Testis (tissue), 3 donors: ENCODE results near the gene SLC7A6. TPM values are rescaled to one million over a fixed set of nuclear protein-coding genes. Genes with fewer than 3 reads are reported as not detected.

Experiments
- DNase-seq: peaks from one replicate; pipeline ENCODE4 v3.0.0-alpha.2; 2019
- H3K27ac ChIP-seq, 2 donors: fragments of 200-600 bp; sonication (generic); one replicate each; pipeline ENCODE4 v1.5.1; 2019
- H3K27me3 ChIP-seq: fragments of 200-600 bp; sonication (generic); one replicate; pipeline ENCODE4 v1.5.1; 2019
- H3K36me3 ChIP-seq: fragments of 200-600 bp; sonication (generic); one replicate; pipeline ENCODE4 v1.5.1; 2017; ENCODE audit warnings: low read depth; ENCODE audit errors: missing control alignments
- H3K4me1 ChIP-seq: fragments of 200-600 bp; sonication (generic); one replicate; pipeline ENCODE4 v1.5.1; 2019
- H3K4me3 ChIP-seq, 2 donors: fragments of 200-600 bp; sonication (generic); one replicate each; pipeline ENCODE4 v1.5.1; 2017 to 2019
- H3K9me3 ChIP-seq: fragments of 200-600 bp; sonication (generic); one replicate; pipeline ENCODE4 v1.5.1; 2017
- POLR2A ChIP-seq: fragments of 450-650 bp; IDR thresholded peaks from one replicate; pipeline ENCODE4 v1.6.1; 2017; ENCODE audit warnings: antibody characterized with exemption, mild to moderate bottlenecking, moderate library complexity
- WGBS, 2 donors: methylation state at CpG; one replicate each; pipeline ENCODE4 v1.1.5; 2018; 5-methylcytosine and 5-hydroxymethylcytosine counted together
- intact Hi-C: fragments of 100-400 bp; cut with DNase I; formaldehyde crosslinking; loops from one replicate; pipeline ENCODE4 v1.15.1; 2023; ENCODE audit warnings: low total_unique reads
- polyA plus RNA-seq: library from polyadenylated mRNA; stranded (reverse); fragments of 350-450 nt; fragmentation: Illumina TruSeq; extraction: RNeasy Lipid Tissue Mini Kit (QIAGEN cat#74804); gene quantifications from one replicate; pipeline ENCODE4 v1.2.3, GENCODE V29; 2014; ENCODE audit warnings: low read depth, low replicate concordance; ENCODE audit not compliant: insufficient read depth
- total RNA-seq, 2 donors: library from RNA; depleted of rRNA; stranded (reverse); fragments of >200 nt; gene quantifications; one replicate each; pipeline ENCODE4 v1.2.3, GENCODE V29; 2016
- TF ChIP-seq, protein P1 (sequence below), 3 experiments: fragments of 450-650 bp in 2 of 3; fragments of 200-600 bp in 1 of 3; sonication (generic) in 1 of 3; IDR thresholded peaks; one replicate each; pipeline ENCODE4 v1.5.1; 2016 to 2019; ENCODE audit warnings: antibody characterized with exemption in 3 of 3, mild to moderate bottlenecking in 2 of 3, moderate library complexity in 1 of 3

Gene SLC7A6
- total and polyA plus RNA-seq, 3 donors from 2014 or later, result 28.6 to 48.6 (median 42.2) TPM

DNA sequence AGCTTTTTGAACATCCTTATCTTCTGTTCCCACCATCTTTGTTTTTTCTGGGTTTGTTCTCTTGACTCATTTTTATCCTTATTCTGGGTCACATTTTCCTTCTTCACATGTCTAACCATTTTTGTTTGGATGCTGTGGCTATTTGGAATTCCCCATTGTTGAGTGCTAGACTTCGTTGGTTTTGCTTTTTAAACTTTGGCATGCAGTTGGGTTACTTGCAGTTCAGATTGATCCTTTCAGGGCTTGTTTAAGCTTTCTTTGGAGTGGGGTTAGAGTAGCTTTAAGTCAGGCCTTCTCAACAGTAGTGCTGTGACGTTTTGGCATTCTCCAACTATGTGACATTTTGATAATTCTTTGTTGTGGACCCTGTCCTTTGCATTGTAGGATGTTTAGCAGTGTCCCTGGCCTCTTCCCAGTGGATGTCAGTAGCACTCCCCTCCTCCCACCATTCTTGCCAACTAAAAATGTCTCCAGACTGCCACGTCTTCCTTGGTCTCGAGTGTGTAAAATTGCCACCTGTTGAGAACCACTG is 67.6 kb downstream of the SLC7A6 start:
- TF ChIP-seq, protein P1, sequence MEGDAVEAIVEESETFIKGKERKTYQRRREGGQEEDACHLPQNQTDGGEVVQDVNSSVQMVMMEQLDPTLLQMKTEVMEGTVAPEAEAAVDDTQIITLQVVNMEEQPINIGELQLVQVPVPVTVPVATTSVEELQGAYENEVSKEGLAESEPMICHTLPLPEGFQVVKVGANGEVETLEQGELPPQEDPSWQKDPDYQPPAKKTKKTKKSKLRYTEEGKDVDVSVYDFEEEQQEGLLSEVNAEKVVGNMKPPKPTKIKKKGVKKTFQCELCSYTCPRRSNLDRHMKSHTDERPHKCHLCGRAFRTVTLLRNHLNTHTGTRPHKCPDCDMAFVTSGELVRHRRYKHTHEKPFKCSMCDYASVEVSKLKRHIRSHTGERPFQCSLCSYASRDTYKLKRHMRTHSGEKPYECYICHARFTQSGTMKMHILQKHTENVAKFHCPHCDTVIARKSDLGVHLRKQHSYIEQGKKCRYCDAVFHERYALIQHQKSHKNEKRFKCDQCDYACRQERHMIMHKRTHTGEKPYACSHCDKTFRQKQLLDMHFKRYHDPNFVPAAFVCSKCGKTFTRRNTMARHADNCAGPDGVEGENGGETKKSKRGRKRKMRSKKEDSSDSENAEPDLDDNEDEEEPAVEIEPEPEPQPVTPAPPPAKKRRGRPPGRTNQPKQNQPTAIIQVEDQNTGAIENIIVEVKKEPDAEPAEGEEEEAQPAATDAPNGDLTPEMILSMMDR (IDR thresholded peaks at IDR 0.05), result no peak
- TF ChIP-seq POLR2A, result no peak
- no peaks in the 10 kb centered on the region for H3K36me3 ChIP-seq

DNA sequence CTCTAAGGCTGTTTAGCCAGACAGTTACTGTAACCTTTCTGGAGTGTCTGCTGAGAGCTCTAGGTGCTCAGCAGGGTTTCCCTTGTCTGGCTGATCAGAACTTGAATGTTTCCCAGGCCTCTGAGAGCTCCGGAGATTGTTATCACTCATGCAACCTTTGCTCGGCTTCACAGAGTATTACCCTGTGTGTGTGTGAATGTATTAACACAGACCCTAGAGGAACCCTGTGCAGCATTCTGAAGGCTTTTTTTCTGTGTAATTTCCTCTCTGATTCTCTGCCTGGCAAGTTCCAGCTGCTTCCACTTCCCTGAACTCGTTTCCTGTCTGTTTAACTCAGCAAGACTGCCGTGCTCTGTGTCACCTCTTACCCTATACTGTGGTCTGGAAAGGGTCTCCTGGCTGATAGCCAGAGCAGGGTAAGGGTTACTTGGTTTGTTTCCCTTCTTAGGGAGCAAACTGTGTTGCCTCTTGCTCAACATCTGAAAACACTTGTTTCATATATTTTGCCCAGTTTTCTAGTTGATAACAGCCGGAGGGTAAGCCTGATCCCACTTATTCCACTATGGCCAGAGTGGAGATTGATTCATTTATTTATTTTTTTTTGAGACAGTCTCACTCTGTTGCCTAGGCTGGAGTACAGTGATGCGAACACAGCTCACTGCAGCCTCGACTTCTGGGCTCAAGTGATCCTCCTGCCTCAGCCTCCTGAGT is 68.2 kb downstream of the SLC7A6 start:
- TF ChIP-seq, protein P1 (IDR thresholded peaks at IDR 0.05), result no peak
- no peak for TF ChIP-seq POLR2A
- no peak for DNase-seq
- intact Hi-C loops, result no loop called here
- Histone ChIP-seq H3K36me3 (no peaks in the 10 kb centered on the region), H3K4me3 (no peak overlapping the region), H3K4me1 (no peaks in the 10 kb centered on the region), H3K27me3 (no peaks in the 10 kb centered on the region), H3K9me3 (no peaks in the 10 kb centered on the region), H3K27ac (no peak overlapping the region)
- 75 to 77% methylated on average over 7 of the region's 7 CpGs for WGBS, 2 donors

More for the DNA sequence above, 67.6 kb downstream of the SLC7A6 start:
- intact Hi-C loops, result no loop called here
- H3K9me3 ChIP-seq, result no peaks in the 10 kb centered on the region
- H3K4me1 ChIP-seq, result no peaks in the 10 kb centered on the region
- H3K27me3 ChIP-seq, result no peaks in the 10 kb centered on the region
- no peak overlapping the region for H3K27ac ChIP-seq
- no peak for DNase-seq
- H3K4me3 ChIP-seq, result no peak overlapping the region
- WGBS, 2 donors, result 48 to 64% methylated on average over 4 of the region's 4 CpGs

DNA sequence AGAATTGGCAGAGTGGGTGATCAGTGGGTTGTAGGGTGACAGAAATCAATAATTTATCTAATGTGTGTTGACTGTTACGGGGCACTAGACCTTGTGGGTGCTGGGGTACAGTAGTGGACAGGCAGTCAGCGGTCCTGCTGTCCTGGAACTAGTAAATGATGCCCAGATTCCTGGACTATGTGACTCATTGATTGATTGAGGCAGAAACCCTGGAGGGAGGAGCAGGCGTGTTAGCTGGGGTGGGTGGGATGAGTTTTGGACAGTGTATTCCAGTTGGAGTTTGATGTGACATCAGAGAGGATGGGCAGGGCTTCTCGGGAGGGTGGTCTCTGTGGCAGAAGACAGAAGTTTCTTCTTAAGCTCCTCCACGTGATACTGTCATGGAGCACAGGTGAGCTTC is 70.8 kb downstream of the SLC7A6 start:
- Histone ChIP-seq H3K4me3 (no peak overlapping the region), H3K27ac (no peak overlapping the region), H3K4me1 (no peaks in the 10 kb centered on the region), H3K27me3 (no peaks in the 10 kb centered on the region), H3K36me3 (no peaks in the 10 kb centered on the region), H3K9me3 (no peaks in the 10 kb centered on the region)
- intact Hi-C loops, result no loop called here
- no peak for DNase-seq
- TF ChIP-seq, protein P1 (IDR thresholded peaks at IDR 0.05), result no peak
- TF ChIP-seq POLR2A, result no peak
- 91 to 97% methylated on average over 5 of the region's 5 CpGs for WGBS, 2 donors

DNA sequence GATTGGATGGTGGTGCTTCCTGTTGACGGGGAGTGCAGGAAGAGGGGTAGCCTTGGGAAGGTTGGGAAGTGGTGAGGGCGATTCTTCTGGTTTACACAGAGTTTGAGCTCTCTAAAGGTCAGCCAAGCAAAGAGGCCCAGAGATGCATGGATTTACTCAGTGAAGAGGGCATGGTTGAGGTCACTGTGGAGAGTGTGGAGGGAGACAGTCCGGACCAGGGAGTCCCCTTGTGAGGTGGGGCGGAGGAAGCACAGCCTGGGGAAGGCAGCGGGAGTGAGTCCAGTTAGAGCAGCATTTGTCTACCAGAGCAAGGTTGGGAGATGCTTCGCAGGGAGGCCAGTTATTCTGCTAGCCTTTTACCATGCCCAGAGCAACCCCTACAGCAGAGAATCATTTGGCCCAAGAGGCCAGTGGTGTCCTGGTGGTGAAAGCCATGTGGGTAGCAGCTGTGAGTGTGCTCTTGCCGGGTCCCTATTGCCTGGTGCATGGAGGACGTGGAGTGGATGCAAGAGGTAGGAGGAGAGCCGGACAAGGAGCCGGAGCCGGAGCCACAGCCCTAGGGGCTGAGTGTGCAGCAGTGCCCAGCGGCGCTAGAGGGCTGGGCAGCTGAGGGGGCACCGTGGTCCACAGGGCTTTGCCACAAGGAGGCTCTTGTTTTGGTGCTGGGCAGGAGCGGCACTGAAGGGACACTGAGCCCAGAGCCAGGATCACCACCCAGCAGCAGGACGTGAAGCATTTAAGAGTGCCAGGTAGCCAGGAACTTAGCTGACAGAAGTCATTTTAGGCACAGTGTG is 74.2 kb downstream of the SLC7A6 start:
- Histone ChIP-seq H3K4me1 (no peaks in the 10 kb centered on the region), H3K4me3 (no peak overlapping the region), H3K27ac (no peak overlapping the region), H3K9me3 (no peaks in the 10 kb centered on the region), H3K36me3 (no peaks in the 10 kb centered on the region), H3K27me3 (no peaks in the 10 kb centered on the region)
- DNase-seq, result no peak
- WGBS, 2 donors, result 89 to 90% methylated on average over 16 of the region's 16 CpGs
- intact Hi-C loops, result no loop called here
- TF ChIP-seq POLR2A, result no peak
- TF ChIP-seq, protein P1 (IDR thresholded peaks at IDR 0.05), result no peak
